HG02943 (cell line): ENCODE results near the gene SKIC2.
A peak's percentile ranks its signal among the peaks of the same experiment; 100 is the strongest.
"Not testable (repeated sequence)": the region's sequence is repeated elsewhere in the genome, so short reads cannot be mapped to it uniquely, and the experiment has no call there.

Experiments
- ATAC-seq: cut with Tn5 transposase; IDR thresholded peaks from one replicate; pipeline ENCODE4 v1.9.1; 2021; ENCODE audit warnings: mild to moderate bottlenecking, low read depth, moderate library complexity; ENCODE audit not compliant: unreplicated experiment

The SKIC2 gene

GRCh38 chr6:31968326-31968725 lies 9.4 kb downstream of the SKIC2 start:
- no peak for ATAC-seq

- ATAC-seq, result no peak
Measured at GRCh38 chr6:31968791-31969711, 10.1 kb downstream of the SKIC2 start.

DNA sequence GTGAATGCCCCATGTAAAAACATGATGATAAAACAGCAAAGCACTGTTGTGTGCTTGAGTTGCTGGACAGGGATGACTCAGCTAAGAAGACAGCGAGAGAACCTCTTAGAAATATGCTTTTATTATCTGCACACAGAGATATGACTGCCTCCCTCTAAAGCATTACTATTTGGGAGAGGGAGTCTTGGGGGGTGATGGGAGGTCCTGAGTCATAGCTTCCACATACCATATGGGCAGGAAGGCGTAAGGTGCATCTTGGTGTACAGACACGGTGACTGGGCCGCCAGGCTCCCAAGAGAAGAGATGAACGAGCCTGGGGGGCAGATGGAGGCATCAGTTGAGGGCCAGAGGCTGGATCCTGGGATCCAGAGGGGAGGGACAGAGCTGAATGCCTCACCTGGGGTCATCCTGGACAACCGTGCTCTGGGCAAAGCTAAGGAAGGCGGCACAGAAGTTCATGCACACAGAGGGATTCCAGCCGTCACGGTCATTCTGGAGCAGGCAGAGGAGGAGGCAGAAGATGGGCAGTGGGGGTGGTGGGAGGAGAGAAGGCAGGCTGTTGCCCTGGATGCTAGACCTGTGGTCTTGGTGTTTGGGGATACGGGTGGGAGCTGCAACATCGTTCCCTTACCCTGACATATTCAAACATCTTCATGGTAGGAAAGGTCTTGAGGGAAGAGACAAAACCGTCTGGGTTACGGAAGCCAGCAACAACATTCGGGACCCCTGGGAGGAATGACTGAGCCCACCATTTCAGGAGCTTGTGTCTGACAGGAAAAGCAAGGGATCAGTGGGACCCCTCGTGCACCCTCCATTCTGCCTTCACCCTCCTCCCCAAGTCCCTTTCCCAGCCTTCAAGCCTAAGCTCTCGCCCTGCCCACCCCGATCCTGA lies 11.0 kb downstream of the SKIC2 start:
- no peak for ATAC-seq

DNA sequence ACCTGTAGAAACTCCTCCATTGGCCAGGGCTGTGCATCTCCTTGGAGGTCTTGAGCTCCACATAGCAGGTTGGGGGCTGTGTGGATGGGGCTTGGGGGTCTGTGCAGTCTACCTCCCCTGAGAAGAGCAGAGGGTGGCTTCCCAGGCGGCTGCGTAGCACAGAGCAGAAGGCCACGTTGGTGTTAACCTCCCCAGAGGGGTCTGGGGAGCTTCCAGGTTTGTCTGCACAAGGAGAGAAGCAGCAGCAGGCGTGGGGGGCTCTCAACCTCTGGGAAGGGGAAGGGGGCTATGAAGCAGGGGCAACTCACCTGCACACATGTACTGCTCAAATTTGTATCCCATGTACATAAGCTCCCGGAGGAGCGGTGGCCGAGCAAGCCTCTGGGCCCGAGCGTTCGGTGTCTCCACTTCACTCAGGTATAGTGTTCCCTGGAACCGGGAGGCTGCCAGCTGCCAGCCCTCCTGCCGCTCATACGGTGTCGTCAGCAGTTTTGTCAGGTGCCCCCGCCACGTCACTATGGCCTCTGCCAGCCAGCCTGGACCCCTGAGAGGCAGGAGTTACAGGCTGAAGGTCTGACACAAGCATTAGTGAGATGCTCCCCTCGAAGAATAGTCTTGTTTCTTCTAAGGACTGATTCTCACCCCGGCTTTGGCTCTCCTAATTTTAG lies 11.8 kb downstream of the SKIC2 start:
- no peak for ATAC-seq

DNA sequence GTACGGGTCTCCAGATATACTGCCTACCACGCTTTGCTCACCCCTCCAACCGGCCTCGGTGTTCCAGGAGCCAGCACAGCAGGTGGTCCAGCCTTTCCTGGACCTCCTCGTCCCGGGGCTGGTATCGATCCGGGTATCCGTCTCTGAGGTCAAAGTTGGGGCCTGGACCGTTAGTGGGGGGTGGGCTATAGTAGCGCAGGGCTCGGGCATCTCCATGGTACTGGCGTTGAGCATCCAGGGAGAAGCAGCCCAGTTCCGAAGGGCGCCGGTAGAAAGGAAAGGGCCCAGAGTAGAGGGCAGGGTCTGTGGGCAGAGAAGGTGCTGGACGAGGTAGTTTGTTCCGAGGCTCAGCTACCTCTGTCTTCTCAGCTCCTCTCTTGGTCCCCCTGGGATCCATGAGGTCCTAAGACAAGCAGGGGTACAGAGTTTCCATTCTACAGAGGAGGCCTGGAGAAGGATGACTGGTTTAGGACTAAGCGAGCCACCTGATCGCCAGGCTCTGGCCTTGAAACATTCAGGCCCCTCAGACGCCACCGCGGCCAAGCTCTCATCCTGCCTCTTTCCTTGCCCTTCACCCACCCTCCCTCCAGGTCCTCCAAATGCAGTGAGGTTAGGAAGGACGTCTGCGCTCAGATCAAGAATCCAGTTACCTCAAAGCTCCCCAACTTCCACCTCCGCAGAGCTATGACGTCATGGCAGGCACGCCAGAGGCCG lies 12.5 kb downstream of the SKIC2 start:
- peak; percentile 6 for ATAC-seq

DNA sequence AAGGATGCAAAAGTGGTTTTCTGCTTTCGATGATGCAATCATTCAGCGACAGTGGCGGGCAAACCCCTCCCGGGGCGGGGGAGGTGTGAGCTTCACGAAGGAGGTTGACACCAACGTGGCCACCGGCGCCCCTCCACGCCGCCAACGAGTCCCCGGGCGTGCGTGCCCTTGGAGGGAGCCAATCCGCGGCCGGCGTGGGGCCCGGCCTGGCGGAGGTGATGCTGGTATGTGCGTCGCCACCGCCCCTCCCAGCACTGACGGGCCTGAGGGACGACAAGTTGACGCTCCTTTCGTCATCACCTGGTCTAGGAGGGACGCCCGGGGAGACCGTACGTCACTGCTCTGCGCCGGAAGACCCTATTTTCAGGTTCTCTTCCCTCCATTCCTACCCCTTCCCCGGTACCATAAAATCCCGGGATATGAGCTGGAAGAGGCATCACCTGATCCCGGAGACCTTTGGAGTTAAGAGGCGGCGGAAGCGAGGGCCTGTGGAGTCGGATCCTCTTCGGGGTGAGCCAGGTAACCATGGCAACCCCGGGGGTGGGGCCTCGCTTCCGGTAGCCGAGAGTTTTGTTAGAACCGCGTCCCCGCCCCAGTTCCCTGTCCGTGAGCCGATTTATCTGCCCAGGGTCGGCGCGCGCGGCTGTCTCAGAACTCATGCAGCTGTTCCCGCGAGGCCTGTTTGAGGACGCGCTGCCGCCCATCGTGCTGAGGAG lies 13.2 kb downstream of the SKIC2 start, which contains the start of gene DXO:
Gene DXO, minus strand, starts transcription at position 146 of the 716 bp plus-strand sequence. CDS start 463 bp downstream, outside the sequence.
- peak; percentile 79 for ATAC-seq

GRCh38 chr6:31972709-31973350 lies 13.9 kb downstream of the SKIC2 start:
- no peak for ATAC-seq

DNA sequence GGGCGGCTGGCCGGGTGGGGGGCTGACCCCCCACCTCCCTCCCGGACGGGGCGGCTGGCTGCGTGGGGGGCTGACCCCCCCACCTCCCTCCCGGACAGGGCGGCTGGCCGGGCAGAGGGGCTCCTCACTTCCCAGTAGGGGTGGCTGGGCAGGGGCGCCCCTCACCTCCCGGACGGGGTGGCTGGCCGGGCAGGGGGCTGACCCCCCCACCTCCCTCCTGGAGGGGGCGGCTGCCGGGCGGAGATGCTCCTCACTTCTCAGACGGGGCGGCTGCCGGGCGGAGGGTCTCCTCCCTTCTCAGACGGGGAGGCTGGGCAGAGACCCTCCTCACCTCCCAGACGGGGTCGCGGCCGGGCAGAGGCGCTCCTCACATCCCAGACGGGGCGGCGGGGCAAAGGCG lies 17.1 kb downstream of the SKIC2 start:
- not testable (repeated sequence) for ATAC-seq

DNA sequence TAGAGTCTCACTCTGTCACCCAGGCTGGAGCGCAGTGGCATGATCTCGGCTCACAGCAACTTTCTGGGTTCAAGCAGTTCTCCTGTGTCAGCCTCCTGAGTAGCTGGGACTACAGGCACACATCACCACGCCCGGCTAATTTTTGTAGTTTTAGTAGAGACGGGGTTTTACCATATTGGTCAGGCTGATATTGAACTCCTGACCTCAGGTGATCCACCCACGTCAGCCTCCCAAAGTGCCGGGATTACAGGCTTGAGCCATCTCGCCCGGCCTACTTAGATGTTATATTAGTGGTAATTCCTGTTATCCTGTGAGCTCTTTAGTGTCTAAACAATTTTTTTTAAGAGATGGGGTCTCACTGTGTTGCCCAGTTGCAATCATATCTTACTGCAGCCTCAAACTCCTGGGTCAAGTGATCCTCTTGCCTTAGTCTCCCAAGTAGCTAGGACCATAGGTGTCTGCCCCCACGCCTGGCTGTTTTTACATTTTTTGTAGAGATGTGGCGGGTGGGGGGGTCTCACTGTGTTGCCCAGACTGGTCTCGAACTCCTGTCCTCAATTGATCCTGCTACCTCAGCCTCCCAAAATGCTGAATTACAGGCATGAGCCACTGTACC lies 18.9 kb downstream of the SKIC2 start:
- no peak for ATAC-seq

DNA sequence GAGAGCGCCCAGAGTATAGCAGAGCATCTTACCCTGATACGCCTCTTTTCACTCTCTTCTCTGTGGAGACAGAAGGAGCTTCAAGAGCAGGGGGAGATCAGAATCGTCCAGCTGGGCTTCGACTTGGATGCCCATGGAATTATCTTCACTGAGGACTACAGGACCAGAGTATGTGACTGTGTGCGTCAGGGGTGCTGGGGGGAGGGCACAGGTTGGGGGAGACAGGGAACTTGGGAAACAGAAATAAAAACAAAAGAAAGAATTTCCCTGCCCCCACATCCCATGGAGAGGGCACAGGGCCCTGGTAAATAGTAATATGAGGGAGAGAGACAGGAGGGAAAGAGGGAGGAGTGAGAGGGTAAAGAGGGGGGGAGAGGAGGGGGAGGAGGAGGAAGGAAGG lies 19.9 kb downstream of the SKIC2 start:
- ATAC-seq, result no peak

GRCh38 chr6:31979238-31979898 lies 20.4 kb downstream of the SKIC2 start:
- no peak for ATAC-seq

- ATAC-seq, result not testable (repeated sequence)
Measured at GRCh38 chr6:31980195-31980876, 21.4 kb downstream of the SKIC2 start.

- ATAC-seq, result not testable (repeated sequence)
Measured at GRCh38 chr6:31980998-31981397, 22.0 kb downstream of the SKIC2 start.

- ATAC-seq, result not testable (repeated sequence)
Measured at GRCh38 chr6:31981744-31982143, 22.8 kb downstream of the SKIC2 start, which contains the start of gene C4A. Gene C4A, plus strand, starts transcription at chr6:31982057. Its CDS starts 51 bp downstream, at chr6:31982108.

DNA sequence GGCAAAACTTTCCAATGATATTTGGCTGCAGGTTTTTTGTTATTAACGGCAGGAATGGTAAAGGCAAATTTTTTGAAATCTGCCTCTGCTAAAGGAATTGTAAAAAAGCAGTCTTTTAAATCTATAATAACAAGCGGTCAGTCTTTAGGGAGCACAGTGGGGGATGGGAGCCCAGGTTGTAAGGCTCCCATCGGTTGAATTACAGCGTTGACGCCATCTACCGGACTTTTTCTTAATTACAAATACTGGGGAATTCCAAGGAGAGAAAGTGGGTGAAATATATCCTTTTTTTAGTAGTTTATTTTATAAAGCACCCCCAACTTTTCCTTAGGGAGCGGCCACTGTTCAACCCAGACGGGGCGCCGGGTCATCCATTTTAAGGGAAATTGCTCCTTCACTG lies 30.4 kb downstream of the SKIC2 start:
- not testable (repeated sequence) for ATAC-seq

- ATAC-seq, result not testable (repeated sequence)
Measured at GRCh38 chr6:31994421-31994820, 35.4 kb downstream of the SKIC2 start.

DNA sequence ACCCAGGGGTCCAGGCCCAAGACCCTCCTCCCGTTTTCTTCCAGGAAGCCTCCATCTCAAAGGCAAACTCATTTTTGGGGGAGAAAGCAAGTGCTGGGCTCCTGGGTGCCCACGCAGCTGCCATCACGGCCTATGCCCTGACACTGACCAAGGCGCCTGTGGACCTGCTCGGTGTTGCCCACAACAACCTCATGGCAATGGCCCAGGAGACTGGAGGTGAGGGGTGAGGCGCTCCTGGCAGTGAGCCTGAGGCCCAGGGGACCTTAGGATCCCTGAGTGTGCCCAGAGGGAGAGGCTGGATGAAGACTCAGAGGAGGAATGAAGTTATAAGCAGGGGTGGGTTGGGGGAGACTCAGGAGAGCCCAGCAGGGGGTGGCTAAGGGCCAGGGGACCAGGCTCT lies 37.4 kb downstream of the SKIC2 start:
- ATAC-seq, result not testable (repeated sequence)
